Loucy (cell line): ENCODE measurements around the gene CDH13.

Experiments used
- EZH2phosphoT487 ChIP-seq: fragments of 200-600 bp; IDR thresholded peaks from 2 replicates; pipeline ENCODE4 v1.6.1; 2018; ENCODE audit warnings: antibody characterized with exemption, mild to moderate bottlenecking, moderate library complexity, borderline replicate concordance
- TF ChIP-seq, protein P1 (sequence below): fragments of 200-600 bp; sonication (generic); conservative IDR thresholded peaks from 2 replicates; pipeline ENCODE4 v1.5.1; 2014; ENCODE audit warnings: mild to moderate bottlenecking, antibody characterized with exemption, low read length

DNA sequence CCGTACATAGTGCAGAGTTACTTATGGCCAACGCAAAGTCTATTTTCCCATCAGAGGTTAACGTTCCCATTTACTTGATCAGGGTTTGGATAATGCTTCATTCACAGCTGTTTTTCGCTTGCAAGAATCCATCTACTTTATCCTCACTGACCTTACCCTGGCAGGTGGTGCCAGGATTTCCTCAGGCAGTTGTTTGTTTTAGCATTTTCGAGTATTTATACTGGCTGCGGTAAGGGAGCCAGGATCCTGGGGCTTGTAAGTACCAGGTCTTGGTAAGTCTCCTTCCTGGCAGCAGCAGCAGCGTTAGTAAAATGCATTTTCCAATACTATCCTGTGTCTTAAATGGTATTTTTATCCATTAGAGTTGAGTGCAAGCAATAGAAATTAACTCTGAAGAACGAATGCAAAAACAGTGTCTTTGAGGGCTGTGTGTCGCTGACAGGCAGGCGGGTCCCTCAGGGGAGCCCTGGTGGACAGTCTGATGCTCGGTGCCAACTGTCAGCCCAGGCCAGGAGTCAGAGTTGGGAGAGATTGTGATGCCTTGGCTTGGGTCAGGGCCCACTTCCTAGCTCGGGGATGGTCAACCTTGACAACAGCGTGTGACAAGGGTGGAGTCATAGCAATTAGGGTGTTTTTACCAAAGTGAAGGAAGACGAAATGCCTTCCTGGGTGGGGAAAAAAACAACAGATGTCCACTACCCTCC lies 1088.6 kb downstream of the CDH13 start:
- TF ChIP-seq, protein P1, sequence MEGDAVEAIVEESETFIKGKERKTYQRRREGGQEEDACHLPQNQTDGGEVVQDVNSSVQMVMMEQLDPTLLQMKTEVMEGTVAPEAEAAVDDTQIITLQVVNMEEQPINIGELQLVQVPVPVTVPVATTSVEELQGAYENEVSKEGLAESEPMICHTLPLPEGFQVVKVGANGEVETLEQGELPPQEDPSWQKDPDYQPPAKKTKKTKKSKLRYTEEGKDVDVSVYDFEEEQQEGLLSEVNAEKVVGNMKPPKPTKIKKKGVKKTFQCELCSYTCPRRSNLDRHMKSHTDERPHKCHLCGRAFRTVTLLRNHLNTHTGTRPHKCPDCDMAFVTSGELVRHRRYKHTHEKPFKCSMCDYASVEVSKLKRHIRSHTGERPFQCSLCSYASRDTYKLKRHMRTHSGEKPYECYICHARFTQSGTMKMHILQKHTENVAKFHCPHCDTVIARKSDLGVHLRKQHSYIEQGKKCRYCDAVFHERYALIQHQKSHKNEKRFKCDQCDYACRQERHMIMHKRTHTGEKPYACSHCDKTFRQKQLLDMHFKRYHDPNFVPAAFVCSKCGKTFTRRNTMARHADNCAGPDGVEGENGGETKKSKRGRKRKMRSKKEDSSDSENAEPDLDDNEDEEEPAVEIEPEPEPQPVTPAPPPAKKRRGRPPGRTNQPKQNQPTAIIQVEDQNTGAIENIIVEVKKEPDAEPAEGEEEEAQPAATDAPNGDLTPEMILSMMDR: no peak
- no peak for TF ChIP-seq EZH2phosphoT487
